Suprapubic skin (tissue), 4 donors: ENCODE measurements around the gene LRMDA. TPM values are rescaled to one million over a fixed set of nuclear protein-coding genes. Genes with fewer than 3 reads are reported as not detected.

Source experiments
- DNase-seq, 2 donors: peaks; one replicate each; pipeline ENCODE4 v3.0.0-alpha.2; 2019; ENCODE audit warnings: low spot score in 2 of 2
- H3K27ac ChIP-seq: fragments of 200-600 bp; sonication (generic); one replicate; pipeline ENCODE4 v1.5.1; 2019
- H3K27me3 ChIP-seq: fragments of 200-600 bp; sonication (generic); one replicate; pipeline ENCODE4 v1.5.1; 2019
- H3K36me3 ChIP-seq: fragments of 200-600 bp; sonication (generic); one replicate; pipeline ENCODE4 v1.5.1; 2019
- H3K4me1 ChIP-seq: fragments of 200-600 bp; sonication (generic); one replicate; pipeline ENCODE4 v1.5.1; 2019
- H3K4me3 ChIP-seq: fragments of 200-600 bp; sonication (generic); one replicate; pipeline ENCODE4 v1.5.1; 2019; ENCODE audit warnings: mild to moderate bottlenecking
- H3K9me3 ChIP-seq: fragments of 200-600 bp; sonication (generic); one replicate; pipeline ENCODE4 v1.5.1; 2019
- CTCF ChIP-seq, 2 donors: fragments of 200-600 bp in 1 of 2; fragments of 450-650 bp in 1 of 2; sonication (generic) in 1 of 2; IDR thresholded peaks; one replicate each; pipeline ENCODE4 v1.5.1; 2016 to 2019; ENCODE audit warnings: antibody characterized with exemption in 2 of 2, mild to moderate bottlenecking in 1 of 2, moderate library complexity in 1 of 2
- EP300 ChIP-seq: sonication (generic); formaldehyde crosslinking; IDR thresholded peaks from one replicate; pipeline ENCODE4 v1.6.1; 2017; ENCODE audit warnings: antibody characterized with exemption
- POLR2A ChIP-seq, 2 donors: fragments of 450-650 bp; IDR thresholded peaks; one replicate each; pipeline ENCODE4 v1.6.1; 2017; ENCODE audit warnings: antibody characterized with exemption in 2 of 2, mild to moderate bottlenecking in 2 of 2, moderate library complexity in 2 of 2
- POLR2AphosphoS5 ChIP-seq, 3 donors: sonication (generic); formaldehyde crosslinking; IDR thresholded peaks; one replicate each; pipeline ENCODE4 v1.6.1; 2017; ENCODE audit warnings: antibody characterized with exemption in 3 of 3
- WGBS: methylation state at CpG from one replicate; pipeline ENCODE4 v1.1.5; 2018; 5-methylcytosine and 5-hydroxymethylcytosine counted together
- total RNA-seq, 4 donors: library from RNA; depleted of rRNA; stranded (reverse); fragments of >200 nt; gene quantifications; one replicate each; pipeline ENCODE4 v1.1.0, GENCODE V29; 2016

The LRMDA gene
- total RNA-seq, 4 donors from 2014 or later: 0.10 to 2.9 (median 1.9) TPM; not detected in 1

GRCh38 chr10:75712242-75712880 is 280.9 kb downstream of the LRMDA start:
- H3K27me3 ChIP-seq: no peaks in the 10 kb centered on the region
- TF ChIP-seq POLR2AphosphoS5 (IDR thresholded peaks at IDR 0.05) (no peak), EP300 (no peak), CTCF (IDR thresholded peaks at IDR 0.05) (no peak), POLR2A (IDR thresholded peaks at IDR 0.05) (no peak)
- H3K27ac ChIP-seq: no peak overlapping the region
- H3K4me3 ChIP-seq: no peak overlapping the region
- H3K36me3 ChIP-seq: no peaks in the 10 kb centered on the region
- no peaks in the 10 kb centered on the region for H3K9me3 ChIP-seq
- no peak for DNase-seq
- no peaks in the 10 kb centered on the region for H3K4me1 ChIP-seq
- 53% methylated on average over 22 of the region's 22 CpGs for WGBS

GRCh38 chr10:75716506-75716905 is 285.1 kb downstream of the LRMDA start:
- no peak for TF ChIP-seq CTCF (IDR thresholded peaks at IDR 0.05)
- no peak for TF ChIP-seq POLR2AphosphoS5 (IDR thresholded peaks at IDR 0.05)
- TF ChIP-seq EP300: no peak
- TF ChIP-seq POLR2A (IDR thresholded peaks at IDR 0.05): no peak
- no peaks in the 10 kb centered on the region for H3K9me3 ChIP-seq
- no peak overlapping the region for H3K27ac ChIP-seq
- WGBS: 94% methylated on average over 3 of the region's 3 CpGs
- H3K4me3 ChIP-seq: no peak overlapping the region
- no peaks in the 10 kb centered on the region for H3K36me3 ChIP-seq
- H3K27me3 ChIP-seq: no peaks in the 10 kb centered on the region
- no peak for DNase-seq
- H3K4me1 ChIP-seq: no peaks in the 10 kb centered on the region

- TF ChIP-seq CTCF (IDR thresholded peaks at IDR 0.05): no peak
- TF ChIP-seq EP300: no peak
- no peak for TF ChIP-seq POLR2A (IDR thresholded peaks at IDR 0.05)
- TF ChIP-seq POLR2AphosphoS5 (IDR thresholded peaks at IDR 0.05): no peak
- no peaks in the 10 kb centered on the region for H3K36me3 ChIP-seq
- no peaks in the 10 kb centered on the region for H3K9me3 ChIP-seq
- H3K4me3 ChIP-seq: no peak overlapping the region
- H3K27ac ChIP-seq: no peak overlapping the region
- 93% methylated on average over 10 of the region's 10 CpGs for WGBS
- no peak for DNase-seq
- no peaks in the 10 kb centered on the region for H3K27me3 ChIP-seq
- H3K4me1 ChIP-seq: no peaks in the 10 kb centered on the region
Observed at GRCh38 chr10:75717126-75717916, 285.9 kb downstream of the LRMDA start.

GRCh38 chr10:75718991-75719390 is 287.6 kb downstream of the LRMDA start:
- Histone ChIP-seq H3K9me3 (no peaks in the 10 kb centered on the region), H3K36me3 (no peaks in the 10 kb centered on the region), H3K4me3 (no peak overlapping the region), H3K27ac (no peak overlapping the region), H3K27me3 (no peaks in the 10 kb centered on the region), H3K4me1 (no peaks in the 10 kb centered on the region)
- DNase-seq: no peak
- TF ChIP-seq EP300 (no peak), CTCF (IDR thresholded peaks at IDR 0.05) (no peak), POLR2A (IDR thresholded peaks at IDR 0.05) (no peak), POLR2AphosphoS5 (IDR thresholded peaks at IDR 0.05) (no peak)

- 89% methylated on average over 7 of the region's 7 CpGs for WGBS
- no peaks in the 10 kb centered on the region for H3K4me1 ChIP-seq
- H3K9me3 ChIP-seq: no peaks in the 10 kb centered on the region
- no peak overlapping the region for H3K4me3 ChIP-seq
- no peak for TF ChIP-seq POLR2AphosphoS5 (IDR thresholded peaks at IDR 0.05)
- no peak for TF ChIP-seq CTCF (IDR thresholded peaks at IDR 0.05)
- TF ChIP-seq EP300: no peak
- no peak for TF ChIP-seq POLR2A (IDR thresholded peaks at IDR 0.05)
- no peaks in the 10 kb centered on the region for H3K27me3 ChIP-seq
- no peak overlapping the region for H3K27ac ChIP-seq
- H3K36me3 ChIP-seq: no peaks in the 10 kb centered on the region
- no peak for DNase-seq
Observed at GRCh38 chr10:75720157-75720556, 288.7 kb downstream of the LRMDA start.
